H9 (cell line): ENCODE measurements around the gene TXNDC11. TPM values are rescaled to one million over a fixed set of nuclear protein-coding genes. Genes with fewer than 3 reads are reported as not detected.

Experiments
- DNase-seq: peaks from one replicate; pipeline ENCODE4 v3.0.0-alpha.2; 2017
- H2AFZ ChIP-seq: one replicate; pipeline ENCODE4 v1.6.1; 2013; ENCODE audit warnings: mild to moderate bottlenecking, low read length, control low read depth, moderate library complexity
- H2AK5ac ChIP-seq: 2 replicates; pipeline ENCODE4 v1.6.1; 2013; ENCODE audit warnings: low read length, control low read depth, mixed read lengths; ENCODE audit not compliant: insufficient read length
- H2BK120ac ChIP-seq: one replicate; pipeline ENCODE4 v1.6.1; 2013; ENCODE audit warnings: low read depth, mild to moderate bottlenecking, low read length, control low read depth, inconsistent platforms; ENCODE audit not compliant: poor library complexity, severe bottlenecking
- H2BK12ac ChIP-seq: 2 replicates; pipeline ENCODE4 v1.6.1; 2013; ENCODE audit warnings: low read length, control low read depth, mixed read lengths, low read depth; ENCODE audit not compliant: insufficient read length
- H2BK15ac ChIP-seq: 2 replicates; pipeline ENCODE4 v1.6.1; 2013; ENCODE audit warnings: low read depth, low read length, control low read depth
- H2BK20ac ChIP-seq: one replicate; pipeline ENCODE4 v1.6.1; 2013; ENCODE audit warnings: low read depth, mild to moderate bottlenecking, low read length, control low read depth, inconsistent platforms; ENCODE audit not compliant: poor library complexity, severe bottlenecking
- H2BK5ac ChIP-seq: 2 replicates; pipeline ENCODE4 v1.6.1; 2013; ENCODE audit warnings: low read length, control low read depth, mixed read lengths; ENCODE audit not compliant: insufficient read length
- H3K14ac ChIP-seq: 2 replicates; pipeline ENCODE4 v1.6.1; 2013; ENCODE audit warnings: low read length, control low read depth; ENCODE audit not compliant: insufficient read depth
- H3K18ac ChIP-seq: 2 replicates; pipeline ENCODE4 v1.6.1; 2013; ENCODE audit warnings: low read depth, mild to moderate bottlenecking, mixed read lengths, low read length, control low read depth; ENCODE audit not compliant: insufficient read length
- H3K23ac ChIP-seq: 2 replicates; pipeline ENCODE4 v1.6.1; 2013; ENCODE audit warnings: low read length, control low read depth, mixed read lengths, low read depth; ENCODE audit not compliant: insufficient read length
- H3K23me2 ChIP-seq: 2 replicates; pipeline ENCODE4 v1.6.1; 2013; ENCODE audit warnings: low read depth, mild to moderate bottlenecking, mixed read lengths, low read length, control low read depth; ENCODE audit not compliant: insufficient read length, poor library complexity, severe bottlenecking
- H3K27ac ChIP-seq: 2 replicates; pipeline ENCODE4 v1.5.1; 2013; ENCODE audit warnings: low read length, control low read depth, mixed read lengths, low read depth; ENCODE audit not compliant: insufficient read length
- H3K27me3 ChIP-seq: 2 replicates; pipeline ENCODE4 v1.6.1; 2013; ENCODE audit warnings: low read length, control low read depth, inconsistent platforms; ENCODE audit not compliant: insufficient read depth
- H3K4ac ChIP-seq: 2 replicates; pipeline ENCODE4 v1.6.1; 2013; ENCODE audit warnings: low read depth, mild to moderate bottlenecking, control low read depth, inconsistent platforms, low read length, moderate library complexity
- H3K4me1 ChIP-seq: 2 replicates; pipeline ENCODE4 v1.6.1; 2013; ENCODE audit warnings: low read length, control low read depth, inconsistent platforms; ENCODE audit not compliant: insufficient read depth
- H3K4me2 ChIP-seq: 2 replicates; pipeline ENCODE4 v1.6.1; 2013; ENCODE audit warnings: low read length, control low read depth, mixed read lengths; ENCODE audit not compliant: insufficient read length, insufficient read depth
- H3K56ac ChIP-seq: 2 replicates; pipeline ENCODE4 v1.6.1; 2013; ENCODE audit warnings: low read depth, mild to moderate bottlenecking, mixed read lengths, low read length, control low read depth; ENCODE audit not compliant: insufficient read length
- H3K79me1 ChIP-seq: 2 replicates; pipeline ENCODE4 v1.6.1; 2013; ENCODE audit warnings: low read depth, mild to moderate bottlenecking, moderate library complexity, low read length, control low read depth, inconsistent platforms; ENCODE audit not compliant: insufficient read depth, poor library complexity, severe bottlenecking
- H3K79me2 ChIP-seq: 2 replicates; pipeline ENCODE4 v1.6.1; 2013; ENCODE audit warnings: low read length, control low read depth, inconsistent platforms; ENCODE audit not compliant: insufficient read depth
- H3K9ac ChIP-seq: 2 replicates; pipeline ENCODE4 v1.6.1; 2013; ENCODE audit warnings: low read length, control low read depth, mixed read lengths; ENCODE audit not compliant: insufficient read length; ENCODE audit errors: extremely low read depth
- H3K9me3 ChIP-seq: one replicate; pipeline ENCODE4 v1.6.1; 2013; ENCODE audit warnings: low read depth, low read length, inconsistent platforms; ENCODE audit not compliant: control insufficient read depth
- H3T11ph ChIP-seq: one replicate; pipeline ENCODE4 v1.6.1; 2013; ENCODE audit warnings: mild to moderate bottlenecking, low read length, control low read depth, inconsistent platforms
- H4K20me1 ChIP-seq: one replicate; pipeline ENCODE4 v1.6.1; 2013; ENCODE audit not compliant: control insufficient read depth, insufficient read length, insufficient read depth
- H4K5ac ChIP-seq: 2 replicates; pipeline ENCODE4 v1.6.1; 2013; ENCODE audit warnings: low read depth, mild to moderate bottlenecking, mixed read lengths, low read length, control low read depth; ENCODE audit not compliant: insufficient read length
- H4K8ac ChIP-seq: replicated peaks from 2 replicates; pipeline ENCODE4 v1.6.1; 2013; ENCODE audit warnings: low read length, control low read depth, mixed read lengths, low read depth; ENCODE audit not compliant: insufficient read length
- H4K91ac ChIP-seq: 2 replicates; pipeline ENCODE4 v1.6.1; 2013; ENCODE audit warnings: low read depth, mild to moderate bottlenecking, moderate library complexity, mixed read lengths, low read length, control low read depth; ENCODE audit not compliant: insufficient read length
- H3K27ac Mint-ChIP-seq, 3 experiments: 2 replicates in 2 of 3; 3 replicates in 1 of 3; pipeline ENCODE4 v1.8.0; 2020 to 2021; ENCODE audit warnings: mixed read lengths in 3 of 3, mild to moderate bottlenecking in 1 of 3, moderate library complexity in 1 of 3
- H3K27me3 Mint-ChIP-seq: 2 replicates; pipeline ENCODE4 v1.8.0; 2021; ENCODE audit warnings: low read depth, mild to moderate bottlenecking, moderate library complexity, mixed read lengths
- H3K36me3 Mint-ChIP-seq, 3 experiments: 2 replicates in 2 of 3; 3 replicates in 1 of 3; pipeline ENCODE4 v1.8.0; 2020 to 2021; ENCODE audit warnings: low read depth in 3 of 3, mixed read lengths in 3 of 3; ENCODE audit not compliant: insufficient read depth in 1 of 3
- H3K4me1 Mint-ChIP-seq, 2 experiments: 2 replicates each; pipeline ENCODE4 v1.8.0; 2020; ENCODE audit warnings: mixed read lengths in 2 of 2
- H3K4me3 Mint-ChIP-seq, 2 experiments: 2 replicates in 1 of 2; 3 replicates in 1 of 2; pipeline ENCODE4 v1.8.0; 2020 to 2021; ENCODE audit warnings: mild to moderate bottlenecking in 2 of 2, mixed read lengths in 2 of 2, moderate library complexity in 1 of 2
- H3K9me3 Mint-ChIP-seq, 2 experiments: 2 replicates in 1 of 2; 3 replicates in 1 of 2; pipeline ENCODE4 v1.8.0; 2020; ENCODE audit warnings: mild to moderate bottlenecking in 2 of 2, mixed read lengths in 2 of 2, moderate library complexity in 1 of 2
- WGBS: extraction: QIAGEN DNeasy Blood & Tissue Kit; methylation state at CpG from one replicate; pipeline ENCODE4 v1.1.7; 2013; ENCODE audit warnings: missing lambda C conversion rate, low lambda C conversion rate, mixed read lengths; ENCODE audit not compliant: insufficient read length; ENCODE audit errors: extremely low coverage; 5-methylcytosine and 5-hydroxymethylcytosine counted together
- total RNA-seq: library from RNA; stranded (reverse); gene quantifications from 2 replicates; pipeline ENCODE4 v1.2.1, GENCODE V29; 2021
- TF ChIP-seq, protein P1 (sequence below): fragments of 200-600 bp; sonication (generic); conservative IDR thresholded peaks from 3 replicates; pipeline ENCODE4 v1.8.0; 2021; ENCODE audit warnings: antibody characterized with exemption, mild to moderate bottlenecking

The TXNDC11 gene
- total RNA-seq, 1 experiment from 2014 or later, result 12.2 TPM

DNA sequence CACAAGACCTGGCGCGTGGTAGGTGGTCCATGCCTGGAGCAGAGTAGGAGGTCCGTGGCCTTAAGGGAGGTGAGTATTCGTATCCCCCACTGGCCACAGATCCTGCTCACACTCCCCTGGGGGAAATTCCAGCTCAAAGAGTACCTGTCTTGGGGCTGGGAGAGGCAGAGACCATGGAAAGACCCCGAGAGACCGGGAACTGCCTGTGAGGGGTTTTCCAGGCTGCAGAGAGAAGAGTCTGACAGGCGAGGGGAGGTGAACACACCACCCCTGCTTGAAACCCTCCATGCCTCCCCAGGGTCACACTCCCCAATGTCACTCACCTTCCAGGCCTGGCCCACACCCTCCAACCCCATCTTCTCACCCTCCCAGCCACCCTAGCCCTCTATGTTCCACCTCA, 87.0 kb downstream of the TXNDC11 start:
- H3K4me1 ChIP-seq, result peaks cover 2% of the 10 kb centered on the region; the same call in 1 of the 2 replicates
- H2BK15ac ChIP-seq, result no peak overlapping the region
- no peak overlapping the region for H4K8ac ChIP-seq
- Mint-ChIP-seq H3K27me3 (no peaks in the 10 kb centered on the region; the same call in 1 of the 2 replicates), H3K9me3 (no peaks in the 10 kb centered on the region; a peak in 1 of 5 replicates), H3K4me1 (peaks cover 6 to 7% of the 10 kb centered on the region in 2 experiments), H3K36me3 (no peaks in the 10 kb centered on the region), H3K4me3 (no peak overlapping the region), H3K27ac (no peak overlapping the region)
- peak overlapping the region; percentile 62; the same call in 1 of the 2 replicates for H3K14ac ChIP-seq
- H3K4ac ChIP-seq, result no peak overlapping the region
- H2BK12ac ChIP-seq, result no peak overlapping the region
- H3K23ac ChIP-seq, result no peak overlapping the region
- H3K9ac ChIP-seq, result no peak overlapping the region
- no peak overlapping the region for H3K4me2 ChIP-seq
- H2BK5ac ChIP-seq, result no peak overlapping the region
- no peak overlapping the region for H3K56ac ChIP-seq
- H2AK5ac ChIP-seq, result no peak overlapping the region
- no peaks in the 10 kb centered on the region for H4K20me1 ChIP-seq
- H4K91ac ChIP-seq, result no peak overlapping the region
- no peak for DNase-seq
- no peak overlapping the region for H3K27ac ChIP-seq
- no peak overlapping the region for H3K18ac ChIP-seq
- no peaks in the 10 kb centered on the region for H3K23me2 ChIP-seq
- no peak overlapping the region for H2BK120ac ChIP-seq
- H3K27me3 ChIP-seq, result no peaks in the 10 kb centered on the region
- TF ChIP-seq, protein P1, sequence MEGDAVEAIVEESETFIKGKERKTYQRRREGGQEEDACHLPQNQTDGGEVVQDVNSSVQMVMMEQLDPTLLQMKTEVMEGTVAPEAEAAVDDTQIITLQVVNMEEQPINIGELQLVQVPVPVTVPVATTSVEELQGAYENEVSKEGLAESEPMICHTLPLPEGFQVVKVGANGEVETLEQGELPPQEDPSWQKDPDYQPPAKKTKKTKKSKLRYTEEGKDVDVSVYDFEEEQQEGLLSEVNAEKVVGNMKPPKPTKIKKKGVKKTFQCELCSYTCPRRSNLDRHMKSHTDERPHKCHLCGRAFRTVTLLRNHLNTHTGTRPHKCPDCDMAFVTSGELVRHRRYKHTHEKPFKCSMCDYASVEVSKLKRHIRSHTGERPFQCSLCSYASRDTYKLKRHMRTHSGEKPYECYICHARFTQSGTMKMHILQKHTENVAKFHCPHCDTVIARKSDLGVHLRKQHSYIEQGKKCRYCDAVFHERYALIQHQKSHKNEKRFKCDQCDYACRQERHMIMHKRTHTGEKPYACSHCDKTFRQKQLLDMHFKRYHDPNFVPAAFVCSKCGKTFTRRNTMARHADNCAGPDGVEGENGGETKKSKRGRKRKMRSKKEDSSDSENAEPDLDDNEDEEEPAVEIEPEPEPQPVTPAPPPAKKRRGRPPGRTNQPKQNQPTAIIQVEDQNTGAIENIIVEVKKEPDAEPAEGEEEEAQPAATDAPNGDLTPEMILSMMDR, result no peak
- WGBS, result no CpG with 5 or more reads among the region's 7 CpGs
- no peak overlapping the region for H4K5ac ChIP-seq
- H3T11ph ChIP-seq, result no peak overlapping the region
- no peaks in the 10 kb centered on the region for H3K9me3 ChIP-seq
- no peaks in the 10 kb centered on the region for H3K79me1 ChIP-seq
- no peak overlapping the region for H2AFZ ChIP-seq
- H3K79me2 ChIP-seq, result no peaks in the 10 kb centered on the region
- H2BK20ac ChIP-seq, result no peak overlapping the region
